PC-3 (cell line): ENCODE results near the gene TIRAP. TPM values are rescaled to one million over a fixed set of nuclear protein-coding genes. Genes with fewer than 3 reads are reported as not detected.
A peak's percentile ranks its signal among the peaks of the same experiment; 100 is the strongest.

ENCODE experiments used
- ATAC-seq: fragments of 200-7000 bp; cut with Tn5 transposase; 2 replicates; pipeline ENCODE4 v1.9.1; 2020; ENCODE audit warnings: mild to moderate bottlenecking, moderate library complexity
- BruUV-seq: library from RNA; stranded (reverse); fragments of 400-500 nt; replicated peaks from 2 replicates; lab custom pipeline; 2021; lab: Mats Ljungman, UMichigan
- CTCF ChIA-PET: fragments of 300-600 bp; sonication (Branson Sonifier 250); formaldehyde crosslinking; loops from one replicate; lab custom pipeline; 2022; ENCODE audit warnings: antibody characterized with exemption; lab: Charles Lee
- POLR2A ChIA-PET: fragments of 300-600 bp; sonication (Branson Sonifier 250); formaldehyde crosslinking; loops from one replicate; lab custom pipeline; 2022; ENCODE audit warnings: antibody characterized with exemption; ENCODE audit not compliant: unreplicated experiment; lab: Charles Lee
- DNase-seq: peaks from one replicate; pipeline ENCODE4 v3.0.0-alpha.2; 2015
- H2AFZ ChIP-seq: fragments of 300-600 bp; sonication (generic); 2 replicates; pipeline ENCODE4 v1.6.0; 2016; ENCODE audit warnings: antibody characterized with exemption, low read length
- H3F3A ChIP-seq: fragments of 300-600 bp; sonication (generic); one replicate; pipeline ENCODE4 v1.6.0; 2017; ENCODE audit warnings: antibody characterized with exemption, low read length, control low read depth, mild to moderate bottlenecking; ENCODE audit not compliant: unreplicated experiment
- H3K27ac ChIP-seq: fragments of 300-600 bp; sonication (generic); 2 replicates; pipeline ENCODE4 v1.5.1; 2016; ENCODE audit warnings: mild to moderate bottlenecking, low read length
- H3K27me3 ChIP-seq: fragments of 300-600 bp; sonication (generic); 2 replicates; pipeline ENCODE4 v1.6.1; 2016; ENCODE audit warnings: low read length, mixed read lengths
- H3K36me3 ChIP-seq: fragments of 300-600 bp; sonication (generic); 2 replicates; pipeline ENCODE4 v1.6.1; 2016; ENCODE audit warnings: low read depth, mixed run types, low read length, mixed read lengths
- H3K4me1 ChIP-seq: fragments of 300-600 bp; sonication (generic); 2 replicates; pipeline ENCODE4 v1.5.1; 2016; ENCODE audit warnings: low read length; ENCODE audit not compliant: insufficient read depth
- H3K4me2 ChIP-seq: fragments of 300-600 bp; sonication (generic); 2 replicates; pipeline ENCODE4 v1.6.0; 2016; ENCODE audit warnings: low read length
- H3K4me3 ChIP-seq: fragments of 300-600 bp; sonication (generic); 2 replicates; pipeline ENCODE4 v1.5.1; 2016; ENCODE audit warnings: mild to moderate bottlenecking, low read length, mixed read lengths
- H3K79me2 ChIP-seq: fragments of 300-600 bp; sonication (generic); 2 replicates; pipeline ENCODE4 v1.6.1; 2017; ENCODE audit warnings: low read length, mixed read lengths
- H3K9ac ChIP-seq: fragments of 300-600 bp; sonication (generic); 2 replicates; pipeline ENCODE4 v1.6.0; 2016; ENCODE audit warnings: mild to moderate bottlenecking, low read length
- H3K9me2 ChIP-seq: fragments of 300-600 bp; sonication (generic); replicated peaks from 2 replicates; pipeline ENCODE4 v1.6.1; 2016; ENCODE audit warnings: mixed run types, low read length, mixed read lengths
- H3K9me3 ChIP-seq: fragments of 300-600 bp; sonication (generic); 2 replicates; pipeline ENCODE4 v1.6.1; 2016; ENCODE audit warnings: low read length, mixed read lengths
- H4K20me1 ChIP-seq: fragments of 300-600 bp; sonication (generic); 2 replicates; pipeline ENCODE4 v1.6.1; 2016; ENCODE audit warnings: low read length, mixed read lengths
- EZH2 ChIP-seq: fragments of 300-600 bp; sonication (generic); IDR thresholded peaks from one replicate; pipeline ENCODE4 v1.6.1; 2017; ENCODE audit warnings: antibody characterized with exemption, mild to moderate bottlenecking, low read length; ENCODE audit not compliant: unreplicated experiment
- EZH2phosphoT487 ChIP-seq: fragments of 300-600 bp; sonication (generic); IDR thresholded peaks from 2 replicates; pipeline ENCODE4 v1.6.1; 2018; ENCODE audit warnings: mild to moderate bottlenecking, antibody characterized with exemption, low read length, borderline replicate concordance
- intact Hi-C: fragments of 100-400 bp; cut with micrococcal nuclease; formaldehyde crosslinking; loops from 2 replicates; pipeline ENCODE4 v1.9.0; 2023
- total RNA-seq: library from RNA; depleted of rRNA; stranded (reverse); fragments of >200 nt; gene quantifications from 2 replicates; pipeline ENCODE4 v1.2.3, GENCODE V29; 2014
- TF ChIP-seq, protein P1 (sequence below): fragments of 300-600 bp; sonication (generic); conservative IDR thresholded peaks from 2 replicates; pipeline ENCODE4 v1.5.1; 2017; ENCODE audit warnings: antibody characterized with exemption, low read depth, mild to moderate bottlenecking, low read length

TIRAP gene
- total RNA-seq, 1 experiment from 2014 or later = 8.4 TPM

DNA sequence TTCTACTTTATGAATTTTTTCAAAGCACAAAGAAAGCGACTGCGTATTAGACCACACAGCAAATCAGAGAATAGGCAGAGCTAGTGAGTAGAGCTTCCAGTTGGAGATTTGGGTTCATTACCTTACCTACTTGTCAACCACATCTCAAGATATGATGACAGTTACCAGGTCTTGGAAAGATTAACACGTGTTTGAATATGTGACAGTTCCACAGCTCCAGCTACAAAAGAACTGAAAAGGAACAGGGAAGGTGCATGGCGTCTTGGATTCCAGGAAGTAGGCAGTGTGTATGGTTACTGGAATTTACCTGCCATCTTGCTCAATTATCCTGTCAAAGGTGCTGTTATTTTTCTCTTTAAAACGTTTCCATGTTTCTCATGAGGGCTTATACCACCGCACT lies 5.3 kb downstream of the TIRAP start:
- no peaks in the 10 kb centered on the region for H4K20me1 ChIP-seq
- H3K4me2 ChIP-seq = no peak overlapping the region
- intact Hi-C loops = no loop called here
- TF ChIP-seq EZH2 = no peak
- no peak for TF ChIP-seq EZH2phosphoT487
- TF ChIP-seq, protein P1, sequence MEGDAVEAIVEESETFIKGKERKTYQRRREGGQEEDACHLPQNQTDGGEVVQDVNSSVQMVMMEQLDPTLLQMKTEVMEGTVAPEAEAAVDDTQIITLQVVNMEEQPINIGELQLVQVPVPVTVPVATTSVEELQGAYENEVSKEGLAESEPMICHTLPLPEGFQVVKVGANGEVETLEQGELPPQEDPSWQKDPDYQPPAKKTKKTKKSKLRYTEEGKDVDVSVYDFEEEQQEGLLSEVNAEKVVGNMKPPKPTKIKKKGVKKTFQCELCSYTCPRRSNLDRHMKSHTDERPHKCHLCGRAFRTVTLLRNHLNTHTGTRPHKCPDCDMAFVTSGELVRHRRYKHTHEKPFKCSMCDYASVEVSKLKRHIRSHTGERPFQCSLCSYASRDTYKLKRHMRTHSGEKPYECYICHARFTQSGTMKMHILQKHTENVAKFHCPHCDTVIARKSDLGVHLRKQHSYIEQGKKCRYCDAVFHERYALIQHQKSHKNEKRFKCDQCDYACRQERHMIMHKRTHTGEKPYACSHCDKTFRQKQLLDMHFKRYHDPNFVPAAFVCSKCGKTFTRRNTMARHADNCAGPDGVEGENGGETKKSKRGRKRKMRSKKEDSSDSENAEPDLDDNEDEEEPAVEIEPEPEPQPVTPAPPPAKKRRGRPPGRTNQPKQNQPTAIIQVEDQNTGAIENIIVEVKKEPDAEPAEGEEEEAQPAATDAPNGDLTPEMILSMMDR = no peak
- no TSS peak for BruUV-seq
- peaks cover 18% of the 10 kb centered on the region; the same call in 1 of the 2 replicates for H3K36me3 ChIP-seq
- H3K4me1 ChIP-seq = peaks cover 20% of the 10 kb centered on the region; the same call in 1 of the 2 replicates
- H3K9me3 ChIP-seq = no peaks in the 10 kb centered on the region
- H3K79me2 ChIP-seq = peaks cover 27% of the 10 kb centered on the region
- H3K27ac ChIP-seq = no peak overlapping the region
- ChIA-PET POLR2A (no interaction called here), CTCF (no interaction called here)
- H3K9me2 ChIP-seq = no peaks in the 10 kb centered on the region
- no peaks in the 10 kb centered on the region for H3K27me3 ChIP-seq
- no peak overlapping the region for H3K4me3 ChIP-seq
- no peaks in the 10 kb centered on the region for H3F3A ChIP-seq
- no peak for ATAC-seq
- no peak overlapping the region for H2AFZ ChIP-seq
- no peak for DNase-seq
- H3K9ac ChIP-seq = no peak overlapping the region

DNA sequence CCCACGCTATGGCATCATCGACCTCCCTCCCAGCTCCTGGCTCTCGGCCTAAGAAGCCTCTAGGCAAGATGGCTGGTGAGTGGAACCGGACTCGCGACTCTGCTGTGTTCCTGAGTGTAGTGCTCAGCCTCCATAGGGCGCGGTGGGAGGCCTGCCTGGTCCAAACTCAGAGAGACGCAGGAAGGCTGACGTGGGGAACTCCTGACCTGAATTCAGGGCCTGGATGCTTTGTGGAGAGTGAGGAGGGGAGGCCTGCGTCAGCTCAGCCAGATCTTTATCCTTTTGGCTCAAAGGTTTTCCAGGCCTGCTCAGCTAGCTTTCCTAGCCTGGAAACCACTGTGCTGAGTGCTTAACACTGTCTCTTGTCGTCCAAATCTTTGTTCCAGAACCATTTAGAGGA lies 8.0 kb downstream of the TIRAP start:
- BruUV-seq = no TSS peak
- Histone ChIP-seq H3K9me3 (no peaks in the 10 kb centered on the region), H3K4me3 (no peak overlapping the region), H3K9me2 (no peaks in the 10 kb centered on the region), H3K27ac (no peak overlapping the region), H2AFZ (no peak overlapping the region), H3K4me2 (no peak overlapping the region), H3K9ac (no peak overlapping the region), H3K4me1 (no peaks in the 10 kb centered on the region), H3K27me3 (no peaks in the 10 kb centered on the region), H4K20me1 (no peaks in the 10 kb centered on the region), H3K79me2 (peaks cover 7% of the 10 kb centered on the region), H3F3A (no peaks in the 10 kb centered on the region), H3K36me3 (peaks cover 20% of the 10 kb centered on the region; the same call in 1 of the 2 replicates)
- TF ChIP-seq EZH2phosphoT487 = no peak
- no peak for TF ChIP-seq EZH2
- TF ChIP-seq, protein P1 = no peak
- intact Hi-C loops = no loop called here
- POLR2A ChIA-PET = no interaction called here
- ATAC-seq (no peak), DNase-seq (no peak)
- CTCF ChIA-PET = no interaction called here

DNA sequence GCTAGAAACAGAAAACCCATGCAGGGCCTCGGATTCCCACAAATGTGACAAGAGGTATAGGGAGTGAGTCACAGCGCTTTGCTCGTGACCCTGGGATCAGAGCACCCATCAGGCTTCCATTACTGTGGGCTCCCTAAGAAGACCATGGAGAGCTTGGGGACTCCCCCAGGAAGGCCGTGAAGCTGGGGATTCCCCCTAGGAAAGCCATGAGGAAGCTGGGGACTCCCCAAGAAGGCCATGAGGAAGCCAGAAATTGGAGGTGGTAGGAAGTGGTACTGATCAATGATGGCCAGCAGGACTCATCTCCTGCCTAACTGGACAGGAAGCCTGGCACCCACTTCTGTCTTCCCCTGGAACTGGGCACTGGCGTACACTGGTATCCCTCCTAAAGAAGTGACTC lies 10.8 kb downstream of the TIRAP start:
- Histone ChIP-seq H3F3A (no peaks in the 10 kb centered on the region), H3K27ac (no peak overlapping the region), H2AFZ (no peak overlapping the region), H3K9me3 (no peaks in the 10 kb centered on the region), H3K4me2 (no peak overlapping the region), H3K4me1 (no peaks in the 10 kb centered on the region), H3K79me2 (no peaks in the 10 kb centered on the region), H3K9me2 (no peaks in the 10 kb centered on the region), H4K20me1 (no peaks in the 10 kb centered on the region), H3K36me3 (peaks cover 23% of the 10 kb centered on the region; the same call in 1 of the 2 replicates), H3K9ac (no peak overlapping the region), H3K27me3 (no peaks in the 10 kb centered on the region), H3K4me3 (no peak overlapping the region)
- ChIA-PET CTCF (no interaction called here), POLR2A (no interaction called here)
- ATAC-seq (0 out of 2 replicates have a peak, but pooled peaks have one; percentile 18), DNase-seq (no peak)
- no peak for TF ChIP-seq EZH2
- TF ChIP-seq, protein P1 = no peak
- TF ChIP-seq EZH2phosphoT487 = no peak
- BruUV-seq = TSS peak; percentile 2
- intact Hi-C loops = no loop called here
